Measurements from ENCODE around the gene PCLO.
"Not testable (repeated sequence)": the region's sequence is repeated elsewhere in the genome, so short reads cannot be mapped to it uniquely, and the experiment has no call there.

Gene PCLO

GRCh38 chr7:82959528-82959927, 203.2 kb downstream of the PCLO start:
- DNase-seq: no peak

DNA sequence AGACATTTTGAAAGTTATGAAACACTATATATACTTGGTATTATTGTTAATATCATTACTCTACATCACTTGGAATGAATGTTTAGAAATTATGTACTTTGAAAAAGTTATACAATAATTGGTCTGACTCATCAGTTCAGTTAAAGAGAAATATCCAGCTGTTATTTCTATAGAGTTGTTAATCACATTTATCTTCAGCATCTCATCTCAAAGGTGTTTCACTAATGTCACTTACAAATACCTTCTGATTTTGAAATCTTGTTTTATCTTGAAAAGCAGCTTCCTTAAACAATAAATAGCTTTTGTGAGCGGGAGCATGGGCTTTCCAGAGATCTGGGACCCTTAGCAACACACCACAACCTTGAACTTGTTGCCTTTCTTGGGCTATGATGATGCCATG, 205.2 kb downstream of the PCLO start:
- no peak for DNase-seq

DNA sequence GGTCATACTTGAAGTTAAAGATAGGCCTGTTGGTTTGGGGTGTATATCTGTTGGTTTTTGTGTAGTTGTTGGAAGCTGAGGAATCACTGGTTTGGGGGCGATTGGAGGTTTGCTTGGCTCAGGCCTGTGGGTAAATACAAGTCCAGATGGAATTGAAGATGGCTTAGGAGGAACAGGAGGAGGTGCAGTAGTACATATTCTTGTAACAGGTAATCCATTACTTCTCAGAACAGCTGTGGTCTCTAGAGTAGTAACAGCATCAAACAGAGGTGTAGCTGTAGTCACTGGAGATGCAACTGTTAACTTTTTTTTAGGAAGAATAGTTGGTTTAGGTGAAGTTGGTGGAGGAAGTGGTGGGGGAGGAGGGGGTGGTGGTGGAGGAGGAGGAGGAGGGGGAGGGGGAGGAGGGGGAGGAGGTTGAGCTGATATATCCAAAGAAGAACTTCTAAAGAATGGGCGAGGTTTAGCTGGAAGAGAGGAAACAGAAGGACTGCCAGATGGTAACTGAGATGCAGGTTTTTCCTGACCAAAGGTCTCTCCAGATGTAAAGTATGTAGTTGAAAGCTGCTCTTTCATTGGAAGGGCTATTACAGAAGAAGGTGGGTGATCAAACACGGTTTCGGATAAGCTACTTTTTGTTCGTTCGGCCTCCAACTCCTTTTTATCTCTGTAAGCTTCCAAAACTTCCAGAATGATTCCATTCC, 209.2 kb downstream of the PCLO start:
- DNase-seq: no peak

DNA sequence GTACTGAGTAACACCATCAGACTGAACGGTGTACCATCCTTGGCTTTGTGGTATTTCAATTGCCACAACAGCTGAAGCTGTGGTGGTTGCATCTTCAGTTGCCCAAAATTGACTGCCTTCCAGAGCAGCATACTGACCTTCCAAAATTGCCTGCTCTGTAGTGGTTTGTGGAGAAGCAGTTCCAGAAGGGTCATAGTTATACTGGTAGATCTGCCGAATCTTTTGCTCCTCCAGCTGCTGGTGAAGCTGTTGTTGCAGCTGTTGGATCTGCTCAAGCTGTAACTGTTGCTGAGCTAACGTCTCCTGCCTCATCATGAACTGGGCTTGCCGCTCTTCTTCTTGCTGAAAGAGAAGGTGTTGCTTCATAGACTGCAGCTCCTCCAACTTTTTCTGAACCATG, 212.2 kb downstream of the PCLO start:
- DNase-seq: no peak

DNA sequence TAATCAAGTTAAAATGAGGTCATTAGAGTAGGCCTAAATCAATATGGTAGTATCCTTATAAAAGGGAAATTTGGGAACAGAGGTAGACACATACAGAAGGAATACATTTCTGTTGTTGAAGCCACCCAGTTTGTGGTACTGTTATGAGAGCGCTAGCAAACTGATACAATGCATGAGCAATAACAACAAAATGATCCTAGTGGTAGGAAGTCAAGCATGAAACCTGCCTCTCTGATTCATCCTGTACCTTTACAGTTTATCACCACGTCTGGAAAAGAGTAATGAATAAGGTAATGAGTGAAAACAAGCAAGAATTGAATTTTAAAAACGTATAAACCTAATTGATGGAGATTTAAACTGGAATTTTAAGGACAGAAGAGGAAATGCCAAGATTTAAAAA, 217.2 kb downstream of the PCLO start:
- no peak for DNase-seq

DNA sequence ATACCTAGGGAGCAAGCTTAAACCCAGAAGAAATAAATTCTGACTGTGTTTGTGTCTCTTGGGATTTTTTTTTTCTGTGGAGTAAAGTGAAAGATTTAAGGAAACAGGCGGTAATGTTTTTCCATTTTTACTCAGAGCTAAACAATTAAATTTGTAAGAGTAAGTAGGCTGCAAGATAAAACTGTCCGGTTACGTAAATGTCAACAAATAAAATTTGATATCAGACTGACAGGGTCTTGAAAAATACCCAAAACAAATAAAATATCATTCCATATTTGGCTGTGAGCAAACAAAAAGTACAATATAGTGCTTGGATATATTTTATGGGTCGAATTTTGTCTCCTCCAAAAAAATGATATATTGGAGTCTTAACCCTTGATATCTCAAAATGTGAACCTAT, 217.6 kb downstream of the PCLO start:
- DNase-seq: no peak

- DNase-seq: no peak
Measured at GRCh38 chr7:82932516-82932915, 230.2 kb downstream of the PCLO start.

DNA sequence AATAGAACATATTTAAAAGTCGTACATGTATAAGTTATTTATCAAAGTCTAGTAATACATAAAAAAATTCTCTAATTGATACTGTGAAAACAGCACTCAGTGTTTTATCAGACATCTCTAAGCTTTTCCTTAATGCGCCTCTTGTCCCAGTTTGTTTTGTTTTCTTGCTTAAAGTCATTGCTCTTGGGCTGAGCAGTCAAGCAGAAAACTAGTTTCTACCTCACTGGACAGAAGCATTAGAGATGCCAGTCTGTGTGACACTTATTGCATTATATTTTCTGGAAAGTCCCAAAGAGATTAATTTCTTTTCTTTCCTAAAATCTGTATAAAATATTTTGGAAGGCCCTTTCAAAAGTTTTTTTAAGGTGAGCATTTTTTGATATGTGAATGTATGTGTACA, 236.2 kb downstream of the PCLO start:
- DNase-seq: no peak

DNA sequence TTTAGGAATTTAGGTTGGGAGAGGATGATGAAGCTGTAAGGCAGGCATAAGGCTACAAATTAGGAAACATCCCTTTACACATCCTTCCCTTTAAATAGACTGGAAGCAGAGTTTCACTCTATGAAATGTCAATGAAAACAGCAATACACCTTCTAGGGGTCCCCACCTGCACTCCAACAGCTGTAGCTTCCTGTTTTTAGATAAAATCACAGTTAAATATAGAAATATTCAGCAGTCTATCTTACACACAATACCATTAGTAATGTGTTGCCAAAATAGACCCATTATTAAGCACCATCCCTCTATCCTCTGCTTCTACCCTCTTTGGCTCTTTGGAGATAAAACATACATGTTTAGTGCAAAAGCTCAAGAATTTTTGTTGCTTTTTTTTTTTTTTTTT, 237.4 kb downstream of the PCLO start:
- no peak for DNase-seq

- DNase-seq: no peak
Measured at GRCh38 chr7:82906502-82906901, 256.2 kb downstream of the PCLO start.

- DNase-seq: no peak
Measured at GRCh38 chr7:82904871-82905270, 257.8 kb downstream of the PCLO start.

DNA sequence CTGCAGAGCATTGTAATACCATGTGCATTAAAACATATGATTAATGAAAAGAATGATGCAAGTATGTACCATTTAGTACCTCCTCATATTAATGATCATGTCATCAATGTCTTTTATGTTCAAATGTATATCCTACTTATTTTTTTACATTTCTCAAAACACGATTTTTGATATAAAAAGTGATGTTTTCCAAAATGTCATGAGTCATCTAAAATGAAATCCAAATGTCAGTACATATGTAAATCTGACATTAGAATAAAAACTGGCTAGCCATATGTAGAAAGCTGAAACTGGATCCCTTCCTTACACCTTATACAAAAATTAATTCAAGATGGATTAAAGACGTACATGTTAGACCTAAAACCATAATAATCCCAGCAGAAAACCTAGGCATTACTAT, 261.6 kb downstream of the PCLO start:
- not testable (repeated sequence) for DNase-seq

GRCh38 chr7:82897500-82897899, 265.2 kb downstream of the PCLO start:
- DNase-seq: no peak

DNA sequence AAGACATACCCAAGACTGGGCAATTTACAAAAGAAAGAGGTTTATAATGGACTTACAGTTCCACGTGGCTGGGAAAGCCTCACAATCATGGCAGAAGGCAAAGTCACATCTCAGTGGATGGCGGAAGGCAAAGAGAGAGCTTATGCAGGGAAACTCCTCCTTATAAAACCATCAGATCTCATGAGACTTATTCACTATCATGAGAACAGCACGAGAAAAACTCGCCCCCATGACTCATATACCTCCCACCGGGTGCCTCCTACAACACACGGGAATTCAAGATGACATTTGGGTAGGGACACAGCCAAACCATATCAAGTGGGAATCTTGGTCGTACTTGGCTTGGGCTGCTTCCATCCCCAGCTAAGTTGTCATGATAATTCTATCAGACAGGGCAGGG, 268.3 kb downstream of the PCLO start:
- not testable (repeated sequence) for DNase-seq

- no peak for DNase-seq
Measured at GRCh38 chr7:82886324-82886723, 276.4 kb downstream of the PCLO start.

DNA sequence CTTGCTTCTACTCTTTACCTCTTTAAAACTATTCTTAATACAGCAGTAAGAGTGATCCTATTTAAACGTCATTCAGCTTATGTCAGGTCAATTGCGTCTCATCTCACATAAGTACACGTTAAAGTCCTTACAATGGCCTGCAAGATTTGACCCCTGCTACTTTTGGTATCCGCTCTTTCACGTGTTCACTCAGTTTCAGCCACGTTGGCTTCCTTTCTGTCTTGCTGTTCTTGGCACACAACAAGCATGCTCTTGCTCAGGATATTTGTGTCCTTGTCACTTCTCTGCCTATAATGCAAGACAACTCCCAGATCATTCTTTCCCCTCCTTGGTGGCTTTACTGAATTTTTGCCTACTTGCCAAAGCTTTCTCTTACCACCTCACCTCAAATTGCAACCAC, 296.8 kb downstream of the PCLO start:
- DNase-seq: no peak

GRCh38 chr7:82859106-82859850, 303.4 kb downstream of the PCLO start:
- no peak for DNase-seq

GRCh38 chr7:82851121-82851520, 311.6 kb downstream of the PCLO start:
- no peak for DNase-seq

DNA sequence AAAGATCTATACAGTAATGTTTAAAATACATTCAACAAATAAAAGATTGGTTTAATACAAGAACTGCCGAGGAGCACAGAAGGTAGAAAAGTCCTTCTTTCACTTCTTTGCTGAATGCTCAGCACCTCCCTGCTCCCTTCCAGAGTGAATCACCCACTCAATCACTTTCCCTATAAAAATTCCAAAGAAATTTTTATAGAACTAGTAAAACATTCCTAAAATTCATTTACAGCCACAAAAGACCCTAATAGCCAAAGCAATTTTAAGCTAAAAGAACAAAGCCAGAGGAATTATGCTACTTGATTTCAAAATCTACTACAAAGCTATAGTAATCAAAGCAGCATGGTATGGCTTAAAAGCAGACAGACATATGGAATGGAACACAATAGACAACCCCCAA, 320.9 kb downstream of the PCLO start:
- DNase-seq: no peak

- DNase-seq: no peak
Measured at GRCh38 chr7:82840061-82840460, 322.6 kb downstream of the PCLO start.

DNA sequence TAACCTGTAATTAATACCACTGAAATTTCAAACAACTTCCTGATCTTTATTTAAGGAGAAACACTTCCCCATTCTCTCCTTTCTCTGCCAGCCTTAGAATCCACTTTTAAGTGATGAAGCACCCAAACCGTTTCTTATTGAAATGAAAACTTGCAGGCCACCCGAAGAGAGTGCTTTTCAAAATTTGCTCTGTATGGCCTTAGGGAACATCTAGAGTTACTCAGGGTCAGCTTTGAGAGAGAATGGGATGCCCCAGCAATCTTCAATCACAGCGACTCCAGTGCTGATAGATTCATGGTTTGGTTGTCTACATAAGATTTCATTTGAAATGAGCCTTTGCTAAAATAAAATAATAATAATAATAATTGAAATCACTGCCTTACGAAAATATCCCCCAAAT, 323.1 kb downstream of the PCLO start:
- no peak for DNase-seq

- no peak for DNase-seq
Measured at GRCh38 chr7:82839063-82839462, 323.6 kb downstream of the PCLO start.

- DNase-seq: no peak
Measured at GRCh38 chr7:82838314-82838713, 324.4 kb downstream of the PCLO start.

DNA sequence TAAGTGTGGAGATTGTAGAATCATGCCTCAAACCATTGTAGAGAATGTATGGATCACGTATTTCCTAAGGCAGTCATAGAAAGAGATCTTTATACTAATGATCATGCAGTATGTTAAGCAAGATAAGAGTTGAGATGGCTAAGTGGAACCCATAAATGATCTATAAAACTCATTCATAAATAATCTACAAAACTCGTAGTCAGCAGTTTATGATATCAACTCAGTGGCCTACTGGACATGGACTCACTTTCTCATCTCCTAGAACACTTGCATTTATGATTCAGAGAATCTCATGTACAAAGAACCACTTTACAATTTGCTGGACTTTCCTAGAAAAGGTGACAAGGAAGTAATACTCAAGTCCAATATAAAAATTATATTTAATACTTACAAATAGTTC, 339.6 kb downstream of the PCLO start:
- no peak for DNase-seq

- no peak for DNase-seq
Measured at GRCh38 chr7:82821037-82821436, 341.6 kb downstream of the PCLO start.

Data from NCI-H187 (cell line).